OCI-LY1 (cell line): Measurements from ENCODE around the gene SLC16A1.
"Not testable (repeated sequence)": the region's sequence is repeated elsewhere in the genome, so short reads cannot be mapped to it uniquely, and the experiment has no call there.

Source experiments
- H2AFZ ChIP-seq: fragments of 200-600 bp; sonication (generic), shearing (Covaris generic); 2 replicates; pipeline ENCODE4 v1.6.0; 2014; ENCODE audit warnings: antibody characterized with exemption, mild to moderate bottlenecking, low read length
- H3F3A ChIP-seq: fragments of 200-600 bp; sonication (generic), shearing (Covaris generic); 2 replicates; pipeline ENCODE4 v1.6.0; 2014; ENCODE audit warnings: mild to moderate bottlenecking, antibody characterized with exemption, low read length, moderate library complexity; ENCODE audit not compliant: insufficient read depth
- H3K27ac ChIP-seq: fragments of 200-600 bp; sonication (generic); 2 replicates; pipeline ENCODE4 v1.5.1; 2014; ENCODE audit warnings: low read length, mixed run types, mild to moderate bottlenecking, low read depth; ENCODE audit not compliant: poor library complexity, severe bottlenecking
- H3K27me3 ChIP-seq: fragments of 200-600 bp; sonication (generic); 2 replicates; pipeline ENCODE4 v1.6.0; 2014; ENCODE audit warnings: antibody characterized with exemption, mild to moderate bottlenecking, low read length, moderate library complexity; ENCODE audit not compliant: insufficient read depth
- H3K36me3 ChIP-seq: fragments of 200-600 bp; sonication (generic); 2 replicates; pipeline ENCODE4 v1.6.1; 2014; ENCODE audit warnings: mild to moderate bottlenecking, antibody characterized with exemption, low read length, moderate library complexity, mixed read lengths; ENCODE audit not compliant: insufficient read depth
- H3K4me1 ChIP-seq: fragments of 200-600 bp; sonication (generic); 2 replicates; pipeline ENCODE4 v1.5.1; 2014; ENCODE audit warnings: mild to moderate bottlenecking, low read length, moderate library complexity; ENCODE audit not compliant: insufficient read depth, severe bottlenecking
- H3K4me2 ChIP-seq: fragments of 200-600 bp; sonication (generic), shearing (Covaris generic); 2 replicates; pipeline ENCODE4 v1.6.1; 2014; ENCODE audit warnings: low read length
- H3K4me3 ChIP-seq: fragments of 200-600 bp; sonication (generic); 2 replicates; pipeline ENCODE4 v1.5.1; 2014; ENCODE audit warnings: low read length, low read depth, mild to moderate bottlenecking, mixed read lengths; ENCODE audit not compliant: poor library complexity, severe bottlenecking
- H3K79me2 ChIP-seq: fragments of 200-600 bp; shearing (Covaris generic); 2 replicates; pipeline ENCODE4 v1.6.1; 2016; ENCODE audit warnings: mixed run types, low read length, mixed read lengths; ENCODE audit not compliant: insufficient read depth
- H3K9ac ChIP-seq: fragments of 200-600 bp; sonication (generic), shearing (Covaris generic); 2 replicates; pipeline ENCODE4 v1.6.1; 2014; ENCODE audit warnings: mild to moderate bottlenecking, low read length, mixed read lengths
- H3K9me2 ChIP-seq: fragments of 200-600 bp; sonication (generic), shearing (Covaris generic); 2 replicates; pipeline ENCODE4 v1.6.1; 2014; ENCODE audit warnings: low read depth, mild to moderate bottlenecking, low read length, mixed read lengths
- H3K9me3 ChIP-seq: fragments of 200-600 bp; shearing (Covaris generic); 2 replicates; pipeline ENCODE4 v1.6.1; 2014; ENCODE audit warnings: low read length, mixed read lengths
- H4K20me1 ChIP-seq: fragments of 200-600 bp; sonication (generic), shearing (Covaris generic); 2 replicates; pipeline ENCODE4 v1.6.0; 2016; ENCODE audit warnings: mild to moderate bottlenecking, low read length; ENCODE audit not compliant: insufficient read depth
- CTCF ChIP-seq: fragments of 200-600 bp; sonication (generic), shearing (Covaris generic); IDR thresholded peaks from 2 replicates; pipeline ENCODE4 v1.5.1; 2017; ENCODE audit warnings: mild to moderate bottlenecking, antibody characterized with exemption, low read length, moderate library complexity, mixed read lengths
- EZH2 ChIP-seq: fragments of 200-600 bp; sonication (generic), shearing (Covaris generic); IDR thresholded peaks from 2 replicates; pipeline ENCODE4 v1.8.0; 2017; ENCODE audit warnings: borderline replicate concordance, mixed run types, mild to moderate bottlenecking, antibody characterized with exemption, low read length, moderate library complexity, mixed read lengths

Gene SLC16A1

DNA sequence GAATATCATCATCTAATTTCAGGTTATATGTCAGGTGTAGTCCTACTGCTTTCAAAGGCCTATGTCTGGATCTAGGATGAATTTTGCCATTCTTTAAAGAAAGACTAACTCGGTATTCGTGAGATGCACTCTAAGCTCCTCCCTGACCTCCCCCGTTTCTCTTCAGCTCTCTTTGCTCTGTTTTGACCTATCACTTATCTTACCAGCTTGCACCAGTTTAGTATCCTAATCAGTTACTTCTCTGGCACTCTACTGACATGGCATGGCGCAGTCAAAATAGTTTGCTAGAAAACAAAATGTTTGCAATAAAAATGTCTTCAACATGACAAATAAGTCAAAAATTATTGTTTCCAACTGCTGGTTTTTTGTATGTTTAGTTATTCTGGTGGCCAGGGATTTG lies 8.4 kb upstream of the SLC16A1 start:
- H3K79me2 ChIP-seq, result no peaks in the 10 kb centered on the region
- no peak overlapping the region for H2AFZ ChIP-seq
- no peaks in the 10 kb centered on the region for H4K20me1 ChIP-seq
- no peaks in the 10 kb centered on the region for H3K9me3 ChIP-seq
- H3K4me1 ChIP-seq, result peaks cover 11% of the 10 kb centered on the region
- no peak overlapping the region for H3K4me2 ChIP-seq
- H3F3A ChIP-seq, result 0 out of 2 replicates have a peak, but pooled peaks cover 3% of the 10 kb centered on the region
- peaks cover 73% of the 10 kb centered on the region for H3K36me3 ChIP-seq
- no peaks in the 10 kb centered on the region for H3K27me3 ChIP-seq
- H3K4me3 ChIP-seq, result no peak overlapping the region
- TF ChIP-seq EZH2 (no peak), CTCF (no peak)
- H3K27ac ChIP-seq, result no peak overlapping the region
- H3K9me2 ChIP-seq, result no peaks in the 10 kb centered on the region
- no peak overlapping the region for H3K9ac ChIP-seq

DNA sequence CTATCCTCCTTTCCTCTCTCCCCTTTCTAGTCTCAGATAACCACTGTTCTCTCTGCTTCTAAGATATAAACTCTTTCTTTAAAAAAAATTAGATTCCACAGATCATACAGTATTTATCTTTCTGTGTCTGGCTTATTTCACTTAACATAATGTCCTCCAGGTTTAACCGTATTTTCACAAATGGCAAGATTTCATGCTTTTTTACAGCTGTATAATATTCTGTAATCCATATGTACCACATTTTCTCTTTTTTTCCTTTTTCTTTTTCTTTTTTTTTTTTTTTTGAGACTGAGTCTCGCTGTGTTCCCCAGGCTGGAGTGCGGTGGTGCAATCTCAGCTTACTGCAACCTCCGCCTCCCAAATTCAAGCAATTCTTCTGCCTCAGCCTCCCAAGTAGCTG lies 5.1 kb upstream of the SLC16A1 start:
- Histone ChIP-seq H3F3A (no peaks in the 10 kb centered on the region), H3K36me3 (peaks cover 51% of the 10 kb centered on the region), H3K4me1 (peaks cover 27% of the 10 kb centered on the region), H3K9me3 (no peaks in the 10 kb centered on the region), H2AFZ (no peak overlapping the region), H3K4me2 (no peak overlapping the region), H3K79me2 (peaks cover 14% of the 10 kb centered on the region), H4K20me1 (no peaks in the 10 kb centered on the region), H3K27ac (no peak overlapping the region), H3K9me2 (no peaks in the 10 kb centered on the region), H3K9ac (no peak overlapping the region), H3K27me3 (no peaks in the 10 kb centered on the region), H3K4me3 (no peak overlapping the region)
- no peak for TF ChIP-seq CTCF
- no peak for TF ChIP-seq EZH2

GRCh38 chr1:112960384-112960783 lies 4.4 kb upstream of the SLC16A1 start:
- Histone ChIP-seq H3K9me3 (no peaks in the 10 kb centered on the region), H3K79me2 (peaks cover 17% of the 10 kb centered on the region), H3K9me2 (no peaks in the 10 kb centered on the region), H3K36me3 (peaks cover 45% of the 10 kb centered on the region), H4K20me1 (no peaks in the 10 kb centered on the region), H3K27ac (no peak overlapping the region), H3K4me2 (peak overlapping the region; percentile 24; the same call in 1 of the 2 replicates), H3K4me3 (no peak overlapping the region), H3K27me3 (no peaks in the 10 kb centered on the region), H3K9ac (no peak overlapping the region), H3F3A (no peaks in the 10 kb centered on the region), H2AFZ (no peak overlapping the region), H3K4me1 (peaks cover 27% of the 10 kb centered on the region)
- TF ChIP-seq EZH2 (no peak), CTCF (no peak)

GRCh38 chr1:112958236-112958635 lies 2.2 kb upstream of the SLC16A1 start:
- H3K9ac ChIP-seq, result peak overlapping the region; percentile 98

More at GRCh38 chr1:112958236-112958635, 2.2 kb upstream of the SLC16A1 start:
- not testable (repeated sequence) for H4K20me1 ChIP-seq, H3K27me3 ChIP-seq, H3F3A ChIP-seq, H2AFZ ChIP-seq, H3K9me2 ChIP-seq, H3K9me3 ChIP-seq
- Histone ChIP-seq H3K27ac (peak overlapping the region; percentile 87), H3K4me3 (peak overlapping the region; percentile 95), H3K4me2 (peak overlapping the region; percentile 92), H3K36me3 (peaks cover 33% of the 10 kb centered on the region), H3K79me2 (peaks cover 38% of the 10 kb centered on the region), H3K4me1 (peaks cover 44% of the 10 kb centered on the region)
